DMS53 treated with DMSO at 0.1 percent for 48 hours (cell line): ENCODE results near the gene ZNF750.

Source experiments
- DNase-seq: peaks from one replicate; lab custom pipeline; 2025; ENCODE audit not compliant: unreplicated experiment; lab: John Stamatoyannopoulos, UW

ZNF750 gene

GRCh38 chr17:82836823-82837357, 2.9 kb downstream of the ZNF750 start:
- DNase-seq, result no peak

GRCh38 chr17:82835766-82836512, 3.9 kb downstream of the ZNF750 start:
- DNase-seq, result no peak

- DNase-seq, result no peak
Observed at GRCh38 chr17:82835122-82835521, 4.7 kb downstream of the ZNF750 start.

GRCh38 chr17:82832881-82833475, 6.8 kb downstream of the ZNF750 start:
- no peak for DNase-seq

- no peak for DNase-seq
Observed at GRCh38 chr17:82832411-82832810, 7.4 kb downstream of the ZNF750 start.

- DNase-seq, result no peak
Observed at GRCh38 chr17:82831818-82832200, 8.0 kb downstream of the ZNF750 start.

GRCh38 chr17:82831041-82831817, 8.6 kb downstream of the ZNF750 start:
- DNase-seq, result no peak

GRCh38 chr17:82830249-82830661, 9.6 kb downstream of the ZNF750 start:
- no peak for DNase-seq

GRCh38 chr17:82828875-82829487, 10.8 kb downstream of the ZNF750 start:
- no peak for DNase-seq

- no peak for DNase-seq
Observed at GRCh38 chr17:82826956-82827355, 12.9 kb downstream of the ZNF750 start.

GRCh38 chr17:82826211-82826610, 13.6 kb downstream of the ZNF750 start:
- DNase-seq, result no peak

GRCh38 chr17:82825540-82826124, 14.2 kb downstream of the ZNF750 start:
- DNase-seq, result no peak

GRCh38 chr17:82823004-82823403, 16.8 kb downstream of the ZNF750 start:
- DNase-seq, result no peak

GRCh38 chr17:82822281-82822680, 17.5 kb downstream of the ZNF750 start:
- no peak for DNase-seq

GRCh38 chr17:82821554-82821953, 18.3 kb downstream of the ZNF750 start:
- DNase-seq, result no peak

GRCh38 chr17:82820278-82821251, 19.3 kb downstream of the ZNF750 start:
- DNase-seq, result no peak

GRCh38 chr17:82817947-82818346, 21.9 kb downstream of the ZNF750 start:
- no peak for DNase-seq

GRCh38 chr17:82816358-82816757, 23.5 kb downstream of the ZNF750 start:
- no peak for DNase-seq

- no peak for DNase-seq
Observed at GRCh38 chr17:82815790-82816305, 24.0 kb downstream of the ZNF750 start.

GRCh38 chr17:82815354-82815753, 24.5 kb downstream of the ZNF750 start:
- no peak for DNase-seq
